ENCODE data around the gene RGS5. TPM values are rescaled to one million over a fixed set of nuclear protein-coding genes. Genes with fewer than 3 reads are reported as not detected.

The RGS5 gene
- total RNA-seq, 1 donor from 2014 or later, result 2.3 TPM

GRCh38 chr1:163182330-163182949 lies 20.3 kb downstream of the RGS5 start:
- intact Hi-C loops (cut with micrococcal nuclease), result no loop called here

GRCh38 chr1:163178628-163179027 lies 24.1 kb downstream of the RGS5 start:
- intact Hi-C loops (cut with micrococcal nuclease), result loop anchor here (10.0 kb wide), 4 partner anchors 104 to 1124 kb away; no protein-coding TSS in a partner anchor

GRCh38 chr1:163176797-163177196 lies 25.9 kb downstream of the RGS5 start:
- intact Hi-C loops (cut with micrococcal nuclease), result loop anchor here (10.0 kb wide), 4 partner anchors 102 to 1122 kb away; no protein-coding TSS in a partner anchor

- intact Hi-C loops (cut with micrococcal nuclease), result loop anchor here (2.0 to 10.0 kb wide), 5 partner anchors 100 to 1120 kb away; no protein-coding TSS in a partner anchor
These were observed 27.9 kb downstream of the RGS5 start for GRCh38 chr1:163174524-163175437.

GRCh38 chr1:163173121-163173520 lies 29.6 kb downstream of the RGS5 start:
- intact Hi-C loops (cut with micrococcal nuclease), result loop anchor here (10.0 kb wide), 4 partner anchors 98 to 1118 kb away; no protein-coding TSS in a partner anchor

GRCh38 chr1:163172596-163172995 lies 30.1 kb downstream of the RGS5 start:
- intact Hi-C loops (cut with micrococcal nuclease), result loop anchor here (10.0 kb wide), 4 partner anchors 98 to 1118 kb away; no protein-coding TSS in a partner anchor

- intact Hi-C loops (cut with micrococcal nuclease), result loop anchor here (10.0 kb wide), 4 partner anchors 97 to 1117 kb away; no protein-coding TSS in a partner anchor
These were observed 30.9 kb downstream of the RGS5 start for GRCh38 chr1:163171826-163172225.

GRCh38 chr1:163170975-163171676 lies 31.6 kb downstream of the RGS5 start:
- intact Hi-C loops (cut with micrococcal nuclease), result loop anchor here (10.0 kb wide), 4 partner anchors 96 to 1116 kb away; no protein-coding TSS in a partner anchor

- intact Hi-C loops (cut with micrococcal nuclease), result loop anchor here (10.0 kb wide), 4 partner anchors 96 to 1116 kb away; no protein-coding TSS in a partner anchor
These were observed 32.4 kb downstream of the RGS5 start for GRCh38 chr1:163170331-163170730.

- intact Hi-C loops (cut with micrococcal nuclease), result no loop called here
These were observed 33.2 kb downstream of the RGS5 start for GRCh38 chr1:163169553-163169952.

GRCh38 chr1:163168053-163168452 lies 34.7 kb downstream of the RGS5 start:
- intact Hi-C loops (cut with micrococcal nuclease), result no loop called here

- intact Hi-C loops (cut with micrococcal nuclease), result no loop called here
These were observed 35.7 kb downstream of the RGS5 start for GRCh38 chr1:163166886-163167555.

- intact Hi-C loops (cut with micrococcal nuclease), result no loop called here
These were observed 37.6 kb downstream of the RGS5 start for GRCh38 chr1:163165119-163165518.

GRCh38 chr1:163163881-163164582 lies 38.7 kb downstream of the RGS5 start:
- intact Hi-C loops (cut with micrococcal nuclease), result no loop called here

- intact Hi-C loops (cut with micrococcal nuclease), result no loop called here
These were observed 39.6 kb downstream of the RGS5 start for GRCh38 chr1:163163163-163163562.

GRCh38 chr1:163162381-163162914 lies 40.3 kb downstream of the RGS5 start:
- intact Hi-C loops (cut with micrococcal nuclease), result no loop called here

- intact Hi-C loops (cut with micrococcal nuclease), result no loop called here
These were observed 40.9 kb downstream of the RGS5 start for GRCh38 chr1:163161841-163162240.

- intact Hi-C loops (cut with micrococcal nuclease), result no loop called here
These were observed 41.4 kb downstream of the RGS5 start for GRCh38 chr1:163161337-163161736.

- intact Hi-C loops (cut with micrococcal nuclease), result no loop called here
These were observed 47.1 kb downstream of the RGS5 start for GRCh38 chr1:163155606-163156005.

GRCh38 chr1:163148911-163149310 lies 53.8 kb downstream of the RGS5 start:
- intact Hi-C loops (cut with micrococcal nuclease), result no loop called here
